ENCODE measurements around the gene SF1.

SF1 gene

GRCh38 chr11:64762674-64763525, 15.4 kb downstream of the SF1 start:
- no peak for DNase-seq (ENCODE audit: low read depth in 1 of 2, low spot score in 1 of 2)

DNA sequence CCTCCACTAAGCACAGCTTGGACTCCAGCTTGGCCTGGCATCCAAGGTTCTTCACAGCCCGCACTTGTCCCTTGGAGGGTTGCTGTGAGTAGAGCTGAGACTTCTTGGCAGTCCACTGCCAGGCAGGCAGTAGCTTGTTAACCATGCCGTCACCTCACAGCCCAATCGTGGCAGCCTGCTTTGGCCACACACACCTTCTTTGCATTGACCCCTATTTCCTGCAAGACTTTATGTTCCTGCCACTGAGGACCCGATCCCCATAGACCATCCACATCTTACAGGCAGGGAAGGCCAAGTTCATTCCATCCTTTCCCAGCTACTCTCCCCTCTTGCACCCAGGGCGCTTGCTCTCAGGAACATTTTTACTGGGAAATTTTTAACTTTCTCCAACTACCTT, 16.1 kb downstream of the SF1 start:
- no peak for DNase-seq (ENCODE audit: low read depth in 1 of 2, low spot score in 1 of 2)

- DNase-seq (ENCODE audit: low read depth in 1 of 2, low spot score in 1 of 2) = no peak
Measured at GRCh38 chr11:64760759-64761420, 17.5 kb downstream of the SF1 start.

DNA sequence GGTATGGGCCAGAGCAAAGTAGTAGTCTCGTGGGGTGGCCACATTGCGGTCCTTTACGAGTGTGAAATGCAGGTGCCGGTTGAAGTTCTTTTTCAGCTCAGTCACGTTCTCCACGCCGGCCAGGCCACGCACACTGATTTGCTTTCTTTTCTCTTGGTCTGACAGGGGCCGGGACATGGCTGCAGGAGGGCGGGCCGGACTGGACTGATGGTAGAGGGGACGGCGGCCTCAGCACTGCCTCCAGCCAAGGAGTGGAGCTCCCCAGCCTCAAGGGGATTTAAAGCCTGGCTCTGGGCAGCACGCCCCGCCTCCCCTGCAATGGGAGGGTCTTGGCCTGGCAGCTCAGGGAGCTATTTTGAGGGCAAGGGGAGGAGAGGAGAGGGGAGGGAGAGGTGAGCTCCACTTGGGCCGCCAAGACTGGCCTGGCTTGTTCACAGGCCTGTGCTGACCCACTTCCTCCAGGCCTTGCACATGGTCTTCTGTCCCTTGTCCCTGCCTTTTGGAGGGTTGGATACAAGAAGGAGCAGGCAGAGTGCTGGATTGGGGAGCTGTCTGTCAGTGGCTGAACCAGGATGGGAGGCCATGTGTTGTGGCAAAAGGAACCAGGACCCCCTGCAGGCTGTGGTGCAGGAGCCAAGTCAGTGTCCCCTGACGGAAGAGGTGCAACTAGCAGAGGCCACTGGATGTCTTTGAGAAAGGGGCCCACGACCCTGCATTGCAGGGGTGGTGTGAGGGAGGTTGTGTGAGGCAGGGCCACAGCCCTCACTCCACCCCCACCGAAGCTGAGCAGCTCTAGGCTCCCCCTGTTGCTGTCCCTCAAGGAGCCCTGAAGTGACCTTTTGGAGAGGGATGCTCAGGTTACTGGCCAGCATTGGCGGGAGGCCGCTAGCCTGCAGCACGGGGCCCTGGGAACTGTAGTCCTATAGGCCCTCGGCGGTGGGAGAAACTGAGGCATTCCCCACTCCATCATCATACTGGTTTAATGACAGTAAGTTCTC, 18.3 kb downstream of the SF1 start, which contains the start of gene PYGM:
TSS of gene PYGM (minus strand) at position 253 of the 998 bp plus-strand sequence. CDS start at position 177, 76 bp downstream.
- no peak for DNase-seq (ENCODE audit: low read depth in 1 of 2, low spot score in 1 of 2)

DNA sequence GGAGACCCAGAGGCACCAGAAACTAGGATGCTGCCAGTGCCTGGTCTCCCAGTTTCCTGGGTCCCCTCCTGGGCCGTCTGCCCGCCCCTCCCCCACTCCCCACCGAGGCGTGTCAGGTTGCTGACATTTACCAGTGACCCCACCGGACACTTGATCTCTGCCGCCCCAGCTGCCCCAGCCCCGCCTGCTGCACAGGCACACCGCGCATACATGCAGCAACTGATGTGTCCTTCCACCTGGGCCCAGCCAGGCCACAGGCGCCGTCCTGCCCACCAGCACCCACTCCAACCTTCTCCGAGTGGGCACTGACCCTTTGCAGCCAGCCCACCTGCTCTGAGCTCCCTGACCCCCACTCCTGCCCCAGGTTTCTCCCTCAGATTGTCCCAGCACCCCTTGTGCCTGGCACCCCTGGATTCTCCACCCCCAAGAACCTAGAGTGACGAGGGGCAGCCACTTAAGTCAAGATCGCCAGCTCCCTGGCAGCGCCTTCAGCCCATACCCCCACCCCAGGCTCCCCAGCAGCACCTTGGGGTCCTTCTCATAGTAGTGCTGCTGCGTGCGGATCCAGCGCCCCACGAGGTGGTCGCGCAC, 19.1 kb downstream of the SF1 start:
- DNase-seq (ENCODE audit: low read depth in 1 of 2, low spot score in 1 of 2) = no peak

- DNase-seq (ENCODE audit: low read depth in 1 of 2, low spot score in 1 of 2) = no peak
Measured at GRCh38 chr11:64758330-64759079, 19.8 kb downstream of the SF1 start.

GRCh38 chr11:64757549-64758329, 20.6 kb downstream of the SF1 start:
- no peak for DNase-seq (ENCODE audit: low read depth in 1 of 2, low spot score in 1 of 2)

DNA sequence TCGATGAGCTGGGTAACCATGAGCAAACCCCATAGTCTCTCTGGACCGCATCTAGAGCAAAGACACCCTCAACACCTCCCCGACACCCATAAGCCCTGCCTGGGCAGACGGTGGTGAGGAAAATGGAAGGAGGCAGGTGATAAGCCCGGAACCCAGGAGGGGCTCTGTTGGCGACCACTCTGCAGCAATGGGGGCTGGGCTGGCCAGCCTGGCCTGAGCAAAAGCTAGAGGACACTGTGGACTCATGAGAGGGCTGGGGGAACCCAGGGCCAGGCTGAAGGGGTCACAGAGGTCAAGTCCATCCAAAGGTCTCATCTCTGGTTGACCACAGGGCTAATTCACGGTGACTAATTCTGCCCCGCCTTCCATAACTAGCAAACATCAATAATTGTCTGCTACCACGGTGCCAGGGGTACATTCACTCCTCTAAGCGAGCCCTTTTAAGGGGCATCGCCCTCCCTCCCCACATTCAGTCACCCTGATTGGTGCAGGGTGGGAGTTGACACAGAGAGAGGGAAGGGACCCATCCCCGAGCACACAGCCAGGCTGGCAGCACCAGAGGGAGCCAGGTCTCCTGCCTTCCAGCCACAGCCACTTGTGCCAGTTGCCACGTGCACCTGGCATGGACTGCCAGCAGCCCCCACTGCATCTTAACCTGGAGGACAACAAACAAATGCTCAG, 22.5 kb downstream of the SF1 start:
- DNase-seq (ENCODE audit: low read depth in 1 of 2, low spot score in 1 of 2) = no peak

DNA sequence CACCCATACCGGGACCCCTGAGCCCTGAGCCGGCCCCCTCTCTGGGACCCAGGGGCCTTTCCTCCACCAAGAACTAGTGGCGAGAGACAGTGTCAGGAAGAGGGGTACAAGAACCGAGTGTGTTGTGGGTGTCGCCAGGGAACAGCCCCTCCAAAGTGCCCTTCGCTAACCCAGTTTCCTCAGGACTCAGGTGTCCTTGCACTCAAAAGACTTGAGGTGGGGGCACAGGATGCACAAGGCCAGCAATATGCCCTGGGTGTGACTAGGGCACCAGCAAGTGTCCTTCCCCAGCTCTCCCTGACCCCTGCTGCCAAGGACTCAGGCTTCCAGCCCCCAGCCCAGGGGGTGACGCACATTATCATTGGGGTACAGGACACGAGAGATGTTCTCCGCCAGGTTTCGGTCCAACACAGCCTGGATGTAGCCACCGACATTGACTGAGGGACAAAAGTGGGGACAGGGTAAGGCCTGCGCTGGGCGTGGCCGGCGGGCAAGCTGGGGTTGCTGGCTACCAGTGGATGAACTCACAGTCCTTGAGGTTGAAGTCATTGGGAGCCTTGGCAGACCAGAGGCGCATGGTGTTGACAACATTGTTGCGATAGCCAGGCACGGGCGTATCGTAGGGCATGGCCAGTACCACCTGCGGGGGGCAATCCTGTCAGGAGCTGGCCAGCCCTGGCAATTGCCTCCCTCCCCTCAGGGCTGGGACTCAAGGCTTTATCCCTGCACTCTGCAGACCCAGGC, 23.3 kb downstream of the SF1 start:
- no peak for DNase-seq (ENCODE audit: low read depth in 1 of 2, low spot score in 1 of 2)

DNA sequence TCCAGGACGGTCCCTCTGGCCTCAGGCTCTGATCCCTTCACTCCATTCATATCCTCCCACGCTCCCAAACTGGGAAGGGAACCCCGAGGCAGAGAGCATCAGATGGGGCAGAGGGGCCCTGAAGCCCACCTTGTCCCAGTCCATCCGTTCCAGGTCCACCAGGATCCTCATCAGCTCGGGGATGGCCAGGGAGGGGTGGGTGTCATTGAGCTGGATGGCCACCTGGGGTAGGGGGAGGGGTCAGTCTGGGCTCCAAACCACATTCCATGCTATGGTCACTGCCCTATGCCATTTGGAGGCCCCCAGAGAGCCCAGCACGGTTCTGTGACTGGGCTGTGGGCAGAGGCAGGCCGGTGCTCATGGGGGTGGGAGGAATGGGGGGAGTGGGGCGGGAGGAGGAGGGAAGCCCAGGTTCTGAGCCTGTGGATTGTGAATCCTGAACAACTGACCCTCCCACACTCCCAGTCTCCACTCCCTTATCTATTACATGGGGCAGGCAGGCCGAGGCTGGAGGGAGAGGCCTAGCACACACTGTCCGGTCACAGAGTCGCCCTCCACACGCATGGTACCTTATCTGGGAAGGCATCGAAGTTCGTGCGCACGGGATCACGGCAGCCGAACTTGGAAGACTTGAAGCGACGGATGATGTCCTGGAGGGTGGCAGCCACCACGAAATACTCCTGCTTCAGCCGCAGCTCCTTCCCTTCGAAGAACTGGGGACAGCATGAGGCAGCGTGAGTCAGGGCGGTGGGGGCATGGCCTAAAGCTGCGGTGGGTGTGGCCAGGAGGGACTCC, 24.0 kb downstream of the SF1 start:
- DNase-seq (ENCODE audit: low read depth in 1 of 2, low spot score in 1 of 2) = no peak

GRCh38 chr11:64753380-64754123, 24.8 kb downstream of the SF1 start:
- DNase-seq (ENCODE audit: low read depth in 1 of 2, low spot score in 1 of 2) = no peak

DNA sequence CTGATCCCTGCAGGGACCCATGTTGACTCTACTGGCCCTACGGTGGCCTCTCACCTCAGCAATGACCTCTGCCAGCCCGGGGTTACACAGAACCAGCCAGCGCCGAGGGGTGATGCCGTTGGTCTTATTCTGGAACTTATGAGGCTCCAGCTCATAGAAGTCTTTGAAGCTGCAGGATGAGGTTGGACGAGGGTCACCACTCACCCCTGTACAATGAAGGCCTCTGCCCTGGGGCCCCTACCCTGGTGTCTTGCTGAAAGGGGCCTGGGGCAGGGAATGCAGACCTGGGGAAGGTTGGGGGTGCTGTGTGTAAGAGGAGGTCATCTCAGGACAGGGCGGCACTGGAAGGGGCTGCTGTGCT, 25.3 kb downstream of the SF1 start:
- no peak for DNase-seq (ENCODE audit: low read depth in 1 of 2, low spot score in 1 of 2)

DNA sequence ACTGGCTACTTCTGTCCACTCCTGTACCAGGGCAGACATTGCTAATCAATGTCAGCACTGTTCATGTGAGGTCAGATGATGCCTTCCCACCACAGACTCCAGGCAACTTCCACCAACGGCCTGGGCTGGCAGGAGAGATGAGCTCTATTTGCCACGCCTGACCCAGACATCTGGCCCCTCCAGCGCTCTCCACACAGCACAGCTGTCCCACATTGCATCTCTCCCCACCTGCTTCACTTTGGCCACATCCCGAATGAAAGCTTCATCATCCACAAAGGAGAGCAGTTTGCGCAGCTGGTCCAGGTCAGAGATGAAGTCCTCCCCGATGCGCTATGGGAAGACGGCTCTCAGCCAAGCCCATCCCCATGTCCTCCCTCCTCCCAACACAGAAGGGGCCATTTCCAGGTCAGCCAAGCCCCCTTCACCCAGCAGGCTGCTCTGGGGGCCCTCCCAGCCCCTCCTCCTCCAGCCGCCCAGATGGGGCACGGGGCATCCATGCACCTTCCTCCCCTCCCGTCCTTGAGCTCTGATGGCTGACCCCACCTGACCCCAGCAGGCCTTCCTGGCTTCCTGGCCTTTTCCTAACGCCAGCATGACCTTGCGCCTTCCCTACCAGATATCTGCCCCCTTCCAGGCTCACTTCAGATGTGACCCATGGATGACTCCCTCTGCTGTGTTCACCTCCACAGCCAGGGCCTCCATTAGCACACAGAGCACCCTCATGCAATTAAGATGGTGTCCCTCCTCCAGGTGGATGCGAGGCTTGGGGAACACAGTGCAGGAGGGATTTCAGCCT, 26.0 kb downstream of the SF1 start:
- no peak for DNase-seq (ENCODE audit: low read depth in 1 of 2, low spot score in 1 of 2)

- no peak for DNase-seq (ENCODE audit: low read depth in 1 of 2, low spot score in 1 of 2)
Measured at GRCh38 chr11:64751580-64751979, 26.8 kb downstream of the SF1 start.

GRCh38 chr11:64751136-64751535, 27.2 kb downstream of the SF1 start:
- no peak for DNase-seq (ENCODE audit: low read depth in 1 of 2, low spot score in 1 of 2)
